Glutamatergic neuron (in vitro differentiated cells): ENCODE results near the gene ADCY3. TPM values are rescaled to one million over a fixed set of nuclear protein-coding genes. Genes with fewer than 3 reads are reported as not detected.

ENCODE experiments used
- DNase-seq: peaks from one replicate; pipeline ENCODE4 v3.0.0; 2022
- H3K27ac Mint-ChIP-seq: one replicate; pipeline ENCODE4 v1.8.0; 2020; ENCODE audit warnings: mild to moderate bottlenecking, mixed read lengths, inconsistent platforms; ENCODE audit not compliant: unreplicated experiment
- H3K27me3 Mint-ChIP-seq: one replicate; pipeline ENCODE4 v1.8.0; 2020; ENCODE audit warnings: mild to moderate bottlenecking, moderate library complexity, mixed read lengths, inconsistent platforms; ENCODE audit not compliant: unreplicated experiment
- H3K36me3 Mint-ChIP-seq: one replicate; pipeline ENCODE4 v1.8.0; 2020; ENCODE audit warnings: mild to moderate bottlenecking, mixed read lengths, inconsistent platforms; ENCODE audit not compliant: unreplicated experiment
- H3K4me1 Mint-ChIP-seq: one replicate; pipeline ENCODE4 v1.8.0; 2020; ENCODE audit warnings: mild to moderate bottlenecking, low read depth, mixed read lengths, inconsistent platforms; ENCODE audit not compliant: unreplicated experiment
- H3K4me3 Mint-ChIP-seq: one replicate; pipeline ENCODE4 v1.8.0; 2020; ENCODE audit warnings: mild to moderate bottlenecking, mixed read lengths, inconsistent platforms; ENCODE audit not compliant: unreplicated experiment
- H3K9me3 Mint-ChIP-seq: one replicate; pipeline ENCODE4 v1.8.0; 2020; ENCODE audit warnings: mild to moderate bottlenecking, moderate library complexity, mixed read lengths, inconsistent platforms; ENCODE audit not compliant: unreplicated experiment
- total RNA-seq: library from RNA; stranded (reverse); fragmentation: NEBNext Ultra II Directional; extraction: Animal tissue kit (Norgen Biotek cat#: 25700); gene quantifications from one replicate; pipeline ENCODE4 v1.2.1, GENCODE V29; 2021; ENCODE audit not compliant: unreplicated experiment
- TF ChIP-seq, protein P1 (sequence below): fragments of 200-600 bp; sonication (generic); IDR thresholded peaks from one replicate; pipeline ENCODE4 v1.5.0; 2021; ENCODE audit not compliant: partially characterized antibody, unreplicated experiment

The ADCY3 gene
- total RNA-seq, 1 donor from 2014 or later, result 76.2 TPM

- peaks cover 7% of the 10 kb centered on the region for H3K27me3 Mint-ChIP-seq
- no peaks in the 10 kb centered on the region for H3K36me3 Mint-ChIP-seq
- peaks cover 13% of the 10 kb centered on the region for H3K9me3 Mint-ChIP-seq
- TF ChIP-seq, protein P1, sequence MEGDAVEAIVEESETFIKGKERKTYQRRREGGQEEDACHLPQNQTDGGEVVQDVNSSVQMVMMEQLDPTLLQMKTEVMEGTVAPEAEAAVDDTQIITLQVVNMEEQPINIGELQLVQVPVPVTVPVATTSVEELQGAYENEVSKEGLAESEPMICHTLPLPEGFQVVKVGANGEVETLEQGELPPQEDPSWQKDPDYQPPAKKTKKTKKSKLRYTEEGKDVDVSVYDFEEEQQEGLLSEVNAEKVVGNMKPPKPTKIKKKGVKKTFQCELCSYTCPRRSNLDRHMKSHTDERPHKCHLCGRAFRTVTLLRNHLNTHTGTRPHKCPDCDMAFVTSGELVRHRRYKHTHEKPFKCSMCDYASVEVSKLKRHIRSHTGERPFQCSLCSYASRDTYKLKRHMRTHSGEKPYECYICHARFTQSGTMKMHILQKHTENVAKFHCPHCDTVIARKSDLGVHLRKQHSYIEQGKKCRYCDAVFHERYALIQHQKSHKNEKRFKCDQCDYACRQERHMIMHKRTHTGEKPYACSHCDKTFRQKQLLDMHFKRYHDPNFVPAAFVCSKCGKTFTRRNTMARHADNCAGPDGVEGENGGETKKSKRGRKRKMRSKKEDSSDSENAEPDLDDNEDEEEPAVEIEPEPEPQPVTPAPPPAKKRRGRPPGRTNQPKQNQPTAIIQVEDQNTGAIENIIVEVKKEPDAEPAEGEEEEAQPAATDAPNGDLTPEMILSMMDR, result no peak
- no peak overlapping the region for H3K4me3 Mint-ChIP-seq
- peaks cover 24% of the 10 kb centered on the region for H3K4me1 Mint-ChIP-seq
- no peak for DNase-seq
- no peak overlapping the region for H3K27ac Mint-ChIP-seq
Measured at GRCh38 chr2:24858996-24859395, 61.0 kb downstream of the ADCY3 start.

DNA sequence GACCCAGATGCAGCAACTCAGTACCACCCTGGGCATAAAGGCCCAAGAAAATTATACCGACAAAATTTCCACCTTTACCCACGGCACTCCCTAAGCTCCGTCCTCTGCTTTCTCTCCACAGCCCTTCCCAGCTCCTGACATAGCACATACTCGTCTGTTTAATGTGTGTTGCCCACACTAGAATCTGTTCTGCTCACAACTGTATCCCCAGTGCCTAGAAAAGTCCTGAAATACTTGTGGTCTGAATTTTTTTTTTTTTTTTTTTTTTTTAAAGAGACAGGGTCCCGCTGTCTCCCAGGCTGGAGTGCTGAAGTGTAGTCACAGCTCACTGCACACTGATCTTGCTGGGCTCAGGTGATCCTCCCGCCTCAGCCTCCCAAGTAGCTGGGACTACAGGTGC lies 62.3 kb downstream of the ADCY3 start:
- Mint-ChIP-seq H3K36me3 (no peaks in the 10 kb centered on the region), H3K27me3 (peaks cover 5% of the 10 kb centered on the region), H3K27ac (no peak overlapping the region), H3K4me1 (peaks cover 26% of the 10 kb centered on the region), H3K9me3 (peaks cover 13% of the 10 kb centered on the region), H3K4me3 (no peak overlapping the region)
- TF ChIP-seq, protein P1, result no peak
- DNase-seq, result no peak

- Mint-ChIP-seq H3K4me3 (peak overlapping the region; percentile 50), H3K36me3 (peaks cover under 1% of the 10 kb centered on the region), H3K4me1 (peaks cover 26% of the 10 kb centered on the region), H3K27ac (peak overlapping the region; percentile 88), H3K9me3 (peaks cover 13% of the 10 kb centered on the region), H3K27me3 (peaks cover 5% of the 10 kb centered on the region)
- TF ChIP-seq, protein P1, result no peak
- DNase-seq, result no peak
Measured at GRCh38 chr2:24856791-24857211, 63.2 kb downstream of the ADCY3 start.

GRCh38 chr2:24855726-24856125 lies 64.3 kb downstream of the ADCY3 start:
- Mint-ChIP-seq H3K36me3 (peaks cover 8% of the 10 kb centered on the region), H3K27me3 (peaks cover 5% of the 10 kb centered on the region), H3K9me3 (peaks cover 16% of the 10 kb centered on the region), H3K27ac (peak overlapping the region; percentile 88), H3K4me3 (peak overlapping the region; percentile 50), H3K4me1 (peaks cover 26% of the 10 kb centered on the region)
- DNase-seq, result peak; percentile 71
- TF ChIP-seq, protein P1, result no peak

DNA sequence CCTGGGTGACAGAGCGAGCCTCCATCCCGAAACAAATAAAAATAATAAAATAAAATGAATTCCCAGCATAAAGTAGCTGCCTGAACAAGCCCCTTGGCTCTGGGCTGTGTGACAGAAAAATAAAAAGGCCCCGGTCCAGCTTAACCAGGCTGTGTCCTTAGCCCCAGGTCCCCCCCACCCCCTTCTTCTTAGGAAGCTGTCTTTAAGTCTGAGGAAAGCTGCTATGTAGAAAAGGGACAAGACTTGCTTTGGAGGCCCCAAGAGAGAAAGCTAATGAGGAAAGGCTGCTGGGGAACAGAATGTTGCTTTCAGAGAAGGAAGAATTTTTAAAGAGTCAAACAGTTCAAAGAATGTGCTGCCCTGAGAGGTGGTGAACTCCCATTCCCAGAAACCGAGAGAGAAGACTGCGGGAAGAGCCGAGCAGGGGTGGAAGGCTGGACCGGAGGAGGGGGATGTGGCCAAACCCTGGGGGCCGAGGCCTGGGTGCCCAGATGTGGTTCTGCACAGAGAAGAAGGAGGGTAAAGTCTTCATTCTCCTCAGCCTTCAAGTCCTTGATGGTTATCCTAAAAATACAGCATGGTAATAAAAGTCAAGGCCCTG lies 64.9 kb downstream of the ADCY3 start:
- no peak for DNase-seq
- Mint-ChIP-seq H3K27me3 (peaks cover 6% of the 10 kb centered on the region), H3K4me1 (peaks cover 26% of the 10 kb centered on the region), H3K9me3 (peaks cover 16% of the 10 kb centered on the region), H3K4me3 (peak overlapping the region; percentile 57), H3K36me3 (peaks cover 11% of the 10 kb centered on the region), H3K27ac (peak overlapping the region; percentile 88)
- TF ChIP-seq, protein P1, result no peak
